Muscle of arm (tissue), 12 donors: Measurements from ENCODE around the gene VPS41. TPM values are rescaled to one million over a fixed set of nuclear protein-coding genes. Genes with fewer than 3 reads are reported as not detected.

Source experiments
- DNase-seq: peaks from one replicate; pipeline ENCODE4 v3.0.0-alpha.2; 2013
- polyA plus RNA-seq, 12 donors: library from polyadenylated mRNA; unstranded; fragments of 120-200 nt; gene quantifications; one replicate each; pipeline ENCODE4 v1.2.1, GENCODE V29; 2013; ENCODE audit not compliant: insufficient read length in 12 of 12

Gene VPS41
- polyA plus RNA-seq, 12 donors, result 27.9 to 49.5 (median 43.3) TPM; not detected in 1

GRCh38 chr7:38820571-38820970, 88.4 kb downstream of the VPS41 start:
- DNase-seq, result no peak

- DNase-seq, result no peak
Observed at GRCh38 chr7:38819463-38819862, 89.5 kb downstream of the VPS41 start.

GRCh38 chr7:38817526-38817925, 91.5 kb downstream of the VPS41 start:
- no peak for DNase-seq

GRCh38 chr7:38813768-38814167, 95.2 kb downstream of the VPS41 start:
- no peak for DNase-seq

GRCh38 chr7:38806912-38807311, 102.1 kb downstream of the VPS41 start:
- DNase-seq, result no peak

- no peak for DNase-seq
Observed at GRCh38 chr7:38801786-38802185, 107.2 kb downstream of the VPS41 start.

- DNase-seq, result no peak
Observed at GRCh38 chr7:38798552-38799267, 110.3 kb downstream of the VPS41 start.

- peak; percentile 72 for DNase-seq
Observed at GRCh38 chr7:38796626-38797501, 112.1 kb downstream of the VPS41 start.

GRCh38 chr7:38795593-38795992, 113.4 kb downstream of the VPS41 start:
- no peak for DNase-seq

- no peak for DNase-seq
Observed at GRCh38 chr7:38781991-38782390, 127.0 kb downstream of the VPS41 start.

GRCh38 chr7:38777609-38778008, 131.4 kb downstream of the VPS41 start:
- no peak for DNase-seq

GRCh38 chr7:38775506-38776175, 133.3 kb downstream of the VPS41 start:
- no peak for DNase-seq

GRCh38 chr7:38773430-38773829, 135.6 kb downstream of the VPS41 start:
- DNase-seq, result no peak

- DNase-seq, result no peak
Observed at GRCh38 chr7:38760226-38760625, 148.8 kb downstream of the VPS41 start.

GRCh38 chr7:38759028-38759427, 150.0 kb downstream of the VPS41 start:
- DNase-seq, result no peak

- DNase-seq, result peak; percentile 28
Observed at GRCh38 chr7:38757931-38758330, 151.1 kb downstream of the VPS41 start.

- DNase-seq, result no peak
Observed at GRCh38 chr7:38756521-38756920, 152.5 kb downstream of the VPS41 start.

- DNase-seq, result no peak
Observed at GRCh38 chr7:38753347-38753746, 155.6 kb downstream of the VPS41 start.

GRCh38 chr7:38751416-38751815, 157.6 kb downstream of the VPS41 start:
- DNase-seq, result no peak

GRCh38 chr7:38748056-38748610, 160.9 kb downstream of the VPS41 start:
- DNase-seq, result no peak

GRCh38 chr7:38746438-38746837, 162.6 kb downstream of the VPS41 start:
- DNase-seq, result no peak

- no peak for DNase-seq
Observed at GRCh38 chr7:38744746-38745145, 164.2 kb downstream of the VPS41 start.
